H1 (cell line): Measurements from ENCODE around the gene MAGI2. TPM values are rescaled to one million over a fixed set of nuclear protein-coding genes. Genes with fewer than 3 reads are reported as not detected.

ENCODE experiments used
- CTCF ChIA-PET: fragments of 300-600 bp; sonication (Branson Sonifier 250); formaldehyde crosslinking; loops from one replicate; lab custom pipeline; 2021; ENCODE audit not compliant: partially characterized antibody; lab: Charles Lee
- POLR2A ChIA-PET: fragments of 300-600 bp; sonication (Branson Sonifier 250); formaldehyde crosslinking; loops from one replicate; lab custom pipeline; 2021; ENCODE audit warnings: inconsistent platforms; ENCODE audit not compliant: partially characterized antibody; lab: Charles Lee
- DNase-seq, 2 experiments: peaks; one replicate each; pipeline versions ENCODE4 v3.0.0 to v3.0.0-alpha.2; 2010 to 2022; ENCODE audit warnings: low spot score in 2 of 2, low read depth in 1 of 2, mixed read lengths in 1 of 2
- FAIRE-seq: peaks from 2 replicates; lab custom pipeline; 2011; peaks lifted over from hg19 to GRCh38; lab: Jason Lieb, UNC
- H2AFZ ChIP-seq: 2 replicates; pipeline ENCODE4 v1.8.1; 2012; ENCODE audit warnings: low read length, inconsistent platforms
- H2AK5ac ChIP-seq: 2 replicates; pipeline ENCODE4 v1.6.1; 2013; ENCODE audit warnings: low read depth, low read length
- H2BK120ac ChIP-seq: replicated peaks from 2 replicates; pipeline ENCODE3; 2013; ENCODE audit warnings: low read depth, low read length, inconsistent platforms
- H2BK12ac ChIP-seq: 2 replicates; pipeline ENCODE4 v1.6.1; 2013; ENCODE audit warnings: low read depth, low read length
- H2BK15ac ChIP-seq: 2 replicates; pipeline ENCODE4 v1.6.1; 2013; ENCODE audit warnings: low read length
- H2BK20ac ChIP-seq: 2 replicates; pipeline ENCODE4 v1.6.1; 2013; ENCODE audit warnings: low read length
- H2BK5ac ChIP-seq: 2 replicates; pipeline ENCODE4 v1.6.1; 2013; ENCODE audit warnings: low read depth, low read length
- H3K14ac ChIP-seq: 2 replicates; pipeline ENCODE4 v1.6.1; 2013; ENCODE audit warnings: inconsistent platforms; ENCODE audit not compliant: insufficient read length
- H3K18ac ChIP-seq: 2 replicates; pipeline ENCODE4 v1.6.1; 2013; ENCODE audit warnings: low read length; ENCODE audit errors: extremely low read depth
- H3K23ac ChIP-seq: 2 replicates; pipeline ENCODE4 v1.6.1; 2013; ENCODE audit warnings: inconsistent platforms; ENCODE audit not compliant: insufficient read length
- H3K23me2 ChIP-seq: 2 replicates; pipeline ENCODE4 v1.6.1; 2013; ENCODE audit warnings: low read depth, low read length
- H3K27ac ChIP-seq: 2 replicates; pipeline ENCODE4 v1.6.1; 2011; ENCODE audit warnings: low read depth, low read length, inconsistent platforms
- H3K27me3 ChIP-seq, 4 experiments: replicated peaks in 1 of 4; 1 replicate in 1 of 4; 2 replicates in 3 of 4; pipeline versions ENCODE4 v1.6.1 to v1.8.1; 2011 to 2013; ENCODE audit warnings: low read length in 3 of 4, mild to moderate bottlenecking in 3 of 4, inconsistent platforms in 2 of 4, mixed read lengths in 2 of 4, moderate library complexity in 1 of 4; ENCODE audit not compliant: control insufficient read depth in 3 of 4, insufficient read depth in 3 of 4; ENCODE audit errors: extremely low read depth in 1 of 4
- H3K36me3 ChIP-seq, 4 experiments: 2 replicates each; pipeline versions ENCODE4 v1.6.1 to v1.8.1; 2011 to 2013; ENCODE audit warnings: mild to moderate bottlenecking in 4 of 4, low read length in 3 of 4, moderate library complexity in 2 of 4, control low read depth in 1 of 4, inconsistent platforms in 1 of 4; ENCODE audit not compliant: insufficient read depth in 4 of 4, control insufficient read depth in 2 of 4
- H3K4ac ChIP-seq: replicated peaks from 2 replicates; pipeline ENCODE3; 2013; ENCODE audit warnings: low read length, low read depth, mixed read lengths, inconsistent platforms; ENCODE audit not compliant: insufficient read length
- H3K4me1 ChIP-seq, 4 experiments: replicated peaks in 1 of 4; 1 replicate in 1 of 4; 2 replicates in 3 of 4; pipeline versions ENCODE4 v1.6.1 to v1.8.1; 2011 to 2013; ENCODE audit warnings: low read length in 3 of 4, inconsistent platforms in 2 of 4, mixed read lengths in 1 of 4; ENCODE audit not compliant: insufficient read depth in 4 of 4, control insufficient read depth in 3 of 4
- H3K4me2 ChIP-seq, 2 experiments: 2 replicates each; pipeline versions ENCODE4 v1.6.1 to v1.8.1; 2011 to 2013; ENCODE audit warnings: low read depth in 2 of 2, low read length in 2 of 2, control low read depth in 1 of 2, inconsistent platforms in 1 of 2, mild to moderate bottlenecking in 1 of 2; ENCODE audit not compliant: insufficient read depth in 1 of 2
- H3K4me3 ChIP-seq, 4 experiments: fragments of 200-600, 300-600 bp in 1 of 4; sonication (generic), shearing (Covaris generic), sonication (Bioruptor Twin) in 1 of 4; 2 replicates each; pipeline versions ENCODE4 v1.5.1 to v1.8.1; 2011 to 2016; ENCODE audit warnings: low read length in 4 of 4, low read depth in 3 of 4, control low read depth in 2 of 4, inconsistent platforms in 2 of 4, mild to moderate bottlenecking in 2 of 4, mixed read lengths in 1 of 4, moderate library complexity in 1 of 4; ENCODE audit not compliant: insufficient read depth in 2 of 4; ENCODE audit errors: extremely low read depth in 1 of 4
- H3K56ac ChIP-seq: replicated peaks from 2 replicates; pipeline ENCODE3; 2013; ENCODE audit warnings: low read depth, mild to moderate bottlenecking, mixed read lengths, low read length, inconsistent platforms; ENCODE audit not compliant: insufficient read length
- H3K79me1 ChIP-seq: 2 replicates; pipeline ENCODE4 v1.6.1; 2013; ENCODE audit warnings: low read depth, low read length, control low read depth
- H3K79me2 ChIP-seq, 2 experiments: 2 replicates each; pipeline versions ENCODE4 v1.6.1 to v1.8.1; 2012 to 2013; ENCODE audit warnings: low read length in 2 of 2, mild to moderate bottlenecking in 2 of 2, inconsistent platforms in 1 of 2; ENCODE audit not compliant: insufficient read depth in 2 of 2, control insufficient read depth in 1 of 2
- H3K9ac ChIP-seq, 4 experiments: replicated peaks in 1 of 4; 1 replicate in 1 of 4; 2 replicates in 3 of 4; pipeline versions ENCODE4 v1.6.1 to v1.8.1; 2011 to 2013; ENCODE audit warnings: low read depth in 3 of 4, low read length in 3 of 4, control low read depth in 2 of 4, mild to moderate bottlenecking in 2 of 4, moderate library complexity in 2 of 4, inconsistent platforms in 1 of 4; ENCODE audit errors: extremely low read depth in 1 of 4
- H3K9me3 ChIP-seq, 2 experiments: 2 replicates each; pipeline versions ENCODE4 v1.6.1 to v1.8.1; 2012 to 2013; ENCODE audit warnings: mild to moderate bottlenecking in 2 of 2, moderate library complexity in 2 of 2, control low read depth in 1 of 2, inconsistent platforms in 1 of 2, low read depth in 1 of 2, low read length in 1 of 2, mixed read lengths in 1 of 2; ENCODE audit not compliant: insufficient read depth in 2 of 2
- H4K20me1 ChIP-seq, 2 experiments: replicated peaks in 1 of 2; 2 replicates each; pipeline versions ENCODE3 to v1.8.1; 2011 to 2013; ENCODE audit warnings: inconsistent platforms in 2 of 2, low read length in 2 of 2, mild to moderate bottlenecking in 1 of 2; ENCODE audit not compliant: insufficient read depth in 2 of 2, control insufficient read depth in 1 of 2
- H4K5ac ChIP-seq: 2 replicates; pipeline ENCODE4 v1.6.1; 2013; ENCODE audit warnings: low read length, low read depth, mixed read lengths, inconsistent platforms; ENCODE audit not compliant: insufficient read length
- H4K8ac ChIP-seq: 2 replicates; pipeline ENCODE4 v1.8.0; 2013; ENCODE audit warnings: mild to moderate bottlenecking, moderate library complexity, low read length, inconsistent platforms; ENCODE audit not compliant: insufficient read depth; ENCODE audit errors: extremely low read depth
- H4K91ac ChIP-seq: replicated peaks from 2 replicates; pipeline ENCODE3; 2013; ENCODE audit warnings: low read length, mixed read lengths, inconsistent platforms; ENCODE audit not compliant: insufficient read length
- ASH2L ChIP-seq: fragments of 200-600, 300-600 bp; sonication (generic); IDR thresholded peaks from one replicate; pipeline ENCODE4 v1.7.1; 2017; ENCODE audit warnings: low read length
- ATF3 ChIP-seq: IDR thresholded peaks from 2 replicates; pipeline ENCODE4 v1.6.1; 2011; ENCODE audit warnings: low read depth, mild to moderate bottlenecking, low read length; ENCODE audit not compliant: insufficient read depth
- CHD1 ChIP-seq: IDR thresholded peaks from 2 replicates; pipeline ENCODE4 v1.6.1; 2012; ENCODE audit warnings: low read depth, low read length, improper control_type of control experiment
- CTCF ChIP-seq, 3 experiments: IDR thresholded peaks; 1 replicate in 2 of 3; 2 replicates in 1 of 3; pipeline versions ENCODE4 v1.5.1 to v1.6.1; 2011; ENCODE audit warnings: low read length in 3 of 3, mild to moderate bottlenecking in 3 of 3, inconsistent platforms in 2 of 3, low read depth in 1 of 3, moderate library complexity in 1 of 3; ENCODE audit not compliant: insufficient read depth in 1 of 3; ENCODE audit errors: control extremely low read depth in 1 of 3
- EZH2 ChIP-seq: fragments of 200-600 bp; sonication (generic); IDR thresholded peaks from 2 replicates; pipeline ENCODE4 v1.7.1; 2012; ENCODE audit warnings: low read depth, mild to moderate bottlenecking, moderate library complexity, low read length, inconsistent platforms; ENCODE audit not compliant: severe bottlenecking
- POLR2A ChIP-seq, 2 experiments: IDR thresholded peaks; 1 replicate in 1 of 2; 2 replicates in 1 of 2; pipeline ENCODE4 v1.6.1; 2011; ENCODE audit warnings: low read depth in 2 of 2, low read length in 2 of 2, mild to moderate bottlenecking in 2 of 2; ENCODE audit errors: control extremely low read depth in 1 of 2
- TBP ChIP-seq: IDR thresholded peaks from 2 replicates; pipeline ENCODE4 v1.6.1; 2011; ENCODE audit warnings: low read depth, low read length, improper control_type of control experiment
- USF2 ChIP-seq: IDR thresholded peaks from 2 replicates; pipeline ENCODE4 v1.6.1; 2011; ENCODE audit warnings: low read length, improper control_type of control experiment
- WGBS, 2 experiments: shearing (Covaris generic) in 1 of 2; methylation state at CpG; one replicate each; pipeline versions ENCODE4 v1.1.6 to v1.1.7; 2013 to 2015; ENCODE audit warnings: low lambda C conversion rate in 2 of 2, mixed read lengths in 2 of 2, inconsistent platforms in 1 of 2, low coverage in 1 of 2, missing lambda C conversion rate in 1 of 2; ENCODE audit not compliant: insufficient replicate concordance in 2 of 2, insufficient coverage in 1 of 2, insufficient read length in 1 of 2; ENCODE audit errors: extremely low coverage in 1 of 2, missing lambda C conversion rate in 1 of 2; 5-methylcytosine and 5-hydroxymethylcytosine counted together
- polyA plus RNA-seq, 7 experiments: library from polyadenylated mRNA; depleted of rRNA in 3 of 7; stranded (reverse) in 5 of 7; unstranded in 2 of 7; fragments of >200 nt in 5 of 7; fragments of 200-250 nt in 2 of 7; gene quantifications; 1 replicate in 5 of 7; 2 replicates in 1 of 7; 4 replicates in 1 of 7; pipeline versions ENCODE4 v1.2.1 to v1.2.3, GENCODE V29; 2011 to 2013; ENCODE audit warnings: missing spikeins in 2 of 7, mixed read lengths in 2 of 7
- total RNA-seq: library from RNA; stranded (reverse); fragmentation: NEBNext Ultra II Directional; extraction: Animal tissue kit (Norgen Biotek cat#: 25700); gene quantifications from 2 replicates; pipeline ENCODE4 v1.2.1, GENCODE V29; 2021

The MAGI2 gene
- total and polyA plus RNA-seq, 2 of the 8 experiments (the other 6 are each of a cell fraction or from before 2014, with no cell fraction given): 6.0 to 27.3 TPM

- H4K8ac ChIP-seq: no peak overlapping the region
- H4K5ac ChIP-seq: no peak overlapping the region
- no peak overlapping the region for H2AK5ac ChIP-seq
- ChIA-PET CTCF (interaction anchor here (0.7 to 4.4 kb wide), 17 partner anchors 9 to 226 kb away, joined by 3 to 44 read pairs (median 3); no protein-coding TSS in a partner anchor), POLR2A (interaction anchor here (1.0 to 1.3 kb wide), 3 partner anchors 16 to 32 kb away, joined by 3 read pairs; no protein-coding TSS in a partner anchor)
- H2BK5ac ChIP-seq: no peak overlapping the region
- no peak overlapping the region for H3K9ac ChIP-seq
- no peaks in the 10 kb centered on the region for H3K79me1 ChIP-seq
- no peak overlapping the region for H3K14ac ChIP-seq
- H3K27me3 ChIP-seq: no peaks in the 10 kb centered on the region
- no peak overlapping the region for H2BK20ac ChIP-seq
- WGBS, 2 experiments: 86% methylated on average over 5 of the region's 5 CpGs; no CpG with 5 or more reads in 1 of the 2 experiments
- no peak for DNase-seq
- H3K4me3 ChIP-seq: no peak overlapping the region
- no peaks in the 10 kb centered on the region for H3K36me3 ChIP-seq
- H3K23me2 ChIP-seq: no peaks in the 10 kb centered on the region
- H3K9me3 ChIP-seq: no peaks in the 10 kb centered on the region
- no peak overlapping the region for H2BK15ac ChIP-seq
- H4K20me1 ChIP-seq: no peaks in the 10 kb centered on the region
- no peak overlapping the region for H3K4me2 ChIP-seq
- H3K56ac ChIP-seq: no peak overlapping the region
- H2AFZ ChIP-seq: no peak overlapping the region
- H3K23ac ChIP-seq: no peak overlapping the region
- no peak for FAIRE-seq
- H2BK12ac ChIP-seq: no peak overlapping the region
- no peak overlapping the region for H3K18ac ChIP-seq
- H3K4ac ChIP-seq: no peak overlapping the region
- no peaks in the 10 kb centered on the region for H3K4me1 ChIP-seq
- H3K27ac ChIP-seq: no peak overlapping the region
- H4K91ac ChIP-seq: no peak overlapping the region
- no peaks in the 10 kb centered on the region for H3K79me2 ChIP-seq
- H2BK120ac ChIP-seq: no peak overlapping the region
- TF ChIP-seq TBP: no peak
- TF ChIP-seq USF2: no peak
- TF ChIP-seq ATF3: no peak
- TF ChIP-seq ASH2L: no peak
- TF ChIP-seq EZH2: no peak
- TF ChIP-seq POLR2A (IDR thresholded peaks at IDR 0.05; ENCODE audit: control extremely low read depth in 1 of 2, low read depth in 2 of 2, low read length in 2 of 2): no peak
- TF ChIP-seq CHD1: no peak
- peak in 1 of 3 experiments; percentile 3; a peak in 1 of 4 replicates for TF ChIP-seq CTCF (IDR thresholded peaks at IDR 0.05; ENCODE audit: control extremely low read depth in 1 of 3, insufficient read depth in 1 of 3, low read depth in 1 of 3, low read length in 3 of 3)
Measured at GRCh38 chr7:78222001-78222751, 1231.3 kb downstream of the MAGI2 start.
